Gastrocnemius medialis (tissue), 4 donors: ENCODE measurements around the gene CARD14.

Experiments
- CTCF ChIP-seq, 5 experiments: fragments of 450-650 bp in 3 of 5; fragments of 200-600 bp in 2 of 5; sonication (generic) in 2 of 5; IDR thresholded peaks in 4 of 5; conservative IDR thresholded peaks in 1 of 5; 1 replicate in 4 of 5; 2 replicates in 1 of 5; pipeline ENCODE4 v1.5.1; 2016 to 2019; ENCODE audit warnings: antibody characterized with exemption in 5 of 5, mild to moderate bottlenecking in 3 of 5, moderate library complexity in 3 of 5
- POLR2A ChIP-seq, 2 donors: fragments of 450-650 bp; IDR thresholded peaks; one replicate each; pipeline ENCODE4 v1.6.1; 2017; ENCODE audit warnings: antibody characterized with exemption in 2 of 2, mild to moderate bottlenecking in 2 of 2, moderate library complexity in 2 of 2

- TF ChIP-seq CTCF (IDR thresholded peaks at IDR 0.05 in 4 of 5, conservative IDR thresholded peaks at IDR 0.05 in 1 of 5) (no peak), POLR2A (IDR thresholded peaks at IDR 0.05) (no peak)
Observed at GRCh38 chr17:80248001-80248893, 78.4 kb downstream of the CARD14 start.
